AG08396 (cell line): ENCODE data around the gene RBMS1.
"Not testable (repeated sequence)": the region's sequence is repeated elsewhere in the genome, so short reads cannot be mapped to it uniquely, and the experiment has no call there.

Experiments
- DNase-seq: peaks from one replicate; pipeline ENCODE4 v3.0.0; 2012; ENCODE audit warnings: low spot score, mixed read lengths

The RBMS1 gene

DNA sequence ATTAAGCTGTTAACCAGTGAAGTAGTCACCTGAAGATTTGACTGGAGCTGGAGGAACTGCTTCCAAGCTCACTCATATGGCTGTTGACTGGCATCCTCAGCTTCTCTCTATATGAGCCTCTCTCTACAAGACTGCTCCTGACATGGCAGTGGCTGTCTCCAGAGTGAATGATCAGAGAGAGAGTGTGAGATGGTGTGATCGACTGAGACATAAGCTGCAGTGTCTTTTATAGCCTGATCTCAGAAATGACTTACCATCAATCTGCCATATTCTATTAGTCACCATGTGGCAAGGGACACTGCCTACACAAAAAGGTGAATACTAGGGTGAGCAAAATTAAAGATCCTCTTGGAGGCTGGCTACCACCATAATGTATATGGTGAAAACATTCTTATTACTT, 7.8 kb upstream of the RBMS1 start:
- no peak for DNase-seq

GRCh38 chr2:160499865-160500264, 6.3 kb upstream of the RBMS1 start:
- no peak for DNase-seq

DNA sequence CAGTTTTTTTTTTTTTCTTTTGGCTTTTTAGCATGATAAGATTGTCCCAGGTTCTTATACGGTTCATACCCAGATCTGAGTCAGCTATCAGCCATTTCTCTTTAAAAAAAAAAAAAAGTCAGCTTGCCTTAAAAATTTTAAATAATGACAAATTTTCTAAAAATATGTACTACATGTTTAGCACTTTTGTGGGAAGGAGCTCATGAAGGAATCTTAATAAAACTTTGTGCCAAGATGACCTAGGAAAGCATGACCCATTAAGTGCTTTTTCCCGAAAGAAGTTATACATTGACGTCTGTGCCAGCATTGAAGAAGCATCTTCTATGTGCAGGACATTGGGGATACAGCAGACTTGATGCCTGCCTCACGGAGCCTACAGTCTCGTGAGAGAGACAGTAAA, 4.5 kb upstream of the RBMS1 start:
- DNase-seq: peak; percentile 32

- no peak for DNase-seq
These were observed 616 bp upstream of the RBMS1 start for GRCh38 chr2:160494201-160494644.

GRCh38 chr2:160492401-160493226, 993 bp downstream of the RBMS1 start:
- peak; percentile 83 for DNase-seq

DNA sequence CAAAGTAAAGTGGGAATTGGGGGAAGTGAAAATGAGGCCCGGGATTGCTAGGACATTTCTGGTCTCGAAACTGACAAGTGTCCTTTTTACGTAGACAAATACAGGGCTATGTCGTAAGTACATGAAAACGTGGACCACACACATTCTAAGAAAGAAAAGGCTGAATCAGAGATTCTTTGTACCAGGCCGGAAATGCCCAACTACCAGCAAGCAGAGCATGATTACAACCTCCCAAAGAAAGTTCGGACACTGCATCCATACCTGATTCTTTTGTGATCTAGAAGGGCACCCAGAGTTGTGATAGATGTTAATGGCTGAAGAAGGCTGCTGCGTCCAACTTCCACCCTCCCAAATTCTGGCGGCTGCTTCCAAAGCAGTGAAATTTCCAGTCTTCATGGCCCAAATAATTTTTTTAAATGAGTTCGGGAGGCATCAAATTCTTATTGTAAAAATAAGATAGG, 1.7 kb downstream of the RBMS1 start:
- peak; percentile 48 for DNase-seq

DNA sequence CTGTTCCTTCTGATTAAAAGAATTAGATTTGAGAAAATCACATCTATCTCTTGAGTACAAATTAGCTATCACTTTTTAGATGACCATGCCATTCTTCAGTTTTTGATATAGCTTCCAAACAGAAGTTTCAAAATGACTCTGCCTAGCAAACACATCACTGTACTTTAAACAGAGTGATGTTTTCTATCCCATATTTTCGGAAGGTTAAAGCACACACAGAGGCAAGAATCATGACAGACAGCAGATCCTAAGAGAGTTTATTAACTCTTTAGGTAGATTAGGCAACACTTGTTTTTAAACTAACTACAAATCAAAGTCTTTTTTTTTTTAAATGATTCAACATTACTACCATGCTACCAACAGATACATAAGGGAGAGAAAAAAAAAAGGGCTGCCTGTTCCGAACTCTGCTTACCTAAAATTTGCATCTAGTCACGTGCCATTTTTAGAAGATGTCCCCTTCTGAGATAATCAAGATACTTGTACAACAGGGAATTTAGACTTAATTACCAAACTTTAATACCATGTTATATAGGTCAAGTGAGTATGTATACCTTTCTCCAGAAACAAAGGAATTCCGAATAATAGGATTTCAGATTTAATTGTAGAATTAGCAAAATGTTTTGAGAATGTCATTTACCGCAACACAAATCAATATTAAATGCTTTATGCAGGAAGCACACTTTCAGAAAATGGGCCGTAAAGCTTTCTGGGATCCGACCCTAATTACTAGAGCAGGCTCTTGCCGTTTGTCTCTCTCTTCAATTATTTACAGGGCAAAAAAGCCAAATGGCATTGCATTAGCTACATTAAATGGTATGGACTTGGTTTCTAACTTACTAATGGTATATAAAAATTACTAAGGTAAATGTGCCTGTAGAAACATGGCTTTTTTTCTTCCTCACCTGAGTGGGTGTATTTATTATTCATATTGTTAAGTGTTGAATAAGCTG, 2.6 kb downstream of the RBMS1 start:
- no peak for DNase-seq

DNA sequence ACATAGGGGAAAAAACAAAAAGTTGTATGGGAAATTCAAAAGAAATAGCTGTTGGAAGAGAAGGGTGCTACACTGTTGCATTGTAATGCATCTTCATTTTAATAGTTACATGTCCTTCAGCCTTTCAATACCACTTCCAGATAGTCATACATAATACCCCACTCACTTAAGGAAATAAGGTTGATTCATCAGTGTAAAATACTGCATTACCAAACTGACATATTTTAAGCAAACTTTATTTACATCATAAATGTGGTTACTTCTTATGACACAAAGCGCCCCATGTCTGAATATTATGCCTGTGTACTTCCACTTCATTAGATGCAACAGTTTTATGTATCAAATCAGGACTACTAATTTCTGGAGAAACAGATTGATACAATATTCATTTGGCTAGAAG, 4.5 kb downstream of the RBMS1 start:
- no peak for DNase-seq

- not testable (repeated sequence) for DNase-seq
These were observed 5.3 kb downstream of the RBMS1 start for GRCh38 chr2:160488289-160488688.

- DNase-seq: no peak
These were observed 7.3 kb downstream of the RBMS1 start for GRCh38 chr2:160486341-160486740.

- no peak for DNase-seq
These were observed 8.6 kb downstream of the RBMS1 start for GRCh38 chr2:160484859-160485520.

DNA sequence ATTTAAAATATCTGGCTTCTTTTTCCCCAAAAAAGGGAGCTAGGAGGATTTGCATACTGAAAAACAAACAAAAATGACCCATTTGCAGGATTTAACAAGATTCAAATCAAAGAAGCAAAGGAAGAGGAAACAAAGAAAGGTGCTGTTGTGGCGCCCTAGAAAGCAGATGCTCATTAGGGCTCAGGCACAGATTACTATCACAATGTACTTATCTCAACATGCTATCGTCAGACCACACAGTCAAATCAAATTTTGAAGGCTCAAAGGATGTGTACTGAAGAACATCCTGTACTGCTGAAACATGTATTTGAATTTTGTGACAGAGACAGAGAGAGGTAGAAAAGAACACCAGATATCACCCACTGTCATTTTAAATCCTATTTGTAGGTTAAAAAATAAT, 10.9 kb downstream of the RBMS1 start:
- DNase-seq: no peak

- DNase-seq: no peak
These were observed 14.3 kb downstream of the RBMS1 start for GRCh38 chr2:160479269-160479668.

DNA sequence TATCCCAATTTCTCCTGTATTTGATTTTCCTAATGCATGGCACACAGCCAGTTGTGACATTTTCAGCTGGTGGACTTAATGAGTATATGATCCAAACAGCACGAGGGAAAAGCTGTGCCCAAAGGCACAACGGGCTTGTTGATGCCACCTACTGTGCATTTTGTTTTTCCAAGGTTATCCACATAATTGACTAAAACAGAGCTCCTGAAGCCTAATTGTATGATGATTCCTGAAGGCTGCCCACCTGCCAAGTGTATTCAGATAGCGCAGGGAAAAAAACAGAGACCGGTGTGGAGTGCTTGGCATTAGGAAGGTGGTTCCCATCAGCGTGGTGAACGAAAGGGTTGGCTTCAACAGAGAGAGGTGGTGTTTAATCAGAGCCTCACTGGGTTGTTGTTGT, 14.9 kb downstream of the RBMS1 start:
- no peak for DNase-seq

- no peak for DNase-seq
These were observed 16.6 kb downstream of the RBMS1 start for GRCh38 chr2:160477032-160477431.

GRCh38 chr2:160474891-160475787, 18.5 kb downstream of the RBMS1 start:
- DNase-seq: no peak

DNA sequence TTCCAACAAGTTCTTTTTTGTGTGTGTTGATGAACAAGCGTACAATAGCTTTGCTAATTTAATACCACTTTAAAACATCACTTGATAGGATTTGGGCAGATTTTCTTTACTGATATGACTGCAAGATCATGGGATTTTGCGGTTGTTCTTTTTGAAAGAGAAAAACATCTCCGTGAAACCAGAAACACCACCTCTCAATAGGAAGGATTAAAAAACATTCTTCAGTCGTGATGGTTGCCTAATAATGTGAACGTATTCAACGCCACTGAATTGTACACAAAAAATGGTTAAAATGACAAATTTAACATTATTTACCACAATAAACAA, 19.3 kb downstream of the RBMS1 start:
- DNase-seq: no peak

- no peak for DNase-seq
These were observed 19.9 kb downstream of the RBMS1 start for GRCh38 chr2:160473468-160474318.

DNA sequence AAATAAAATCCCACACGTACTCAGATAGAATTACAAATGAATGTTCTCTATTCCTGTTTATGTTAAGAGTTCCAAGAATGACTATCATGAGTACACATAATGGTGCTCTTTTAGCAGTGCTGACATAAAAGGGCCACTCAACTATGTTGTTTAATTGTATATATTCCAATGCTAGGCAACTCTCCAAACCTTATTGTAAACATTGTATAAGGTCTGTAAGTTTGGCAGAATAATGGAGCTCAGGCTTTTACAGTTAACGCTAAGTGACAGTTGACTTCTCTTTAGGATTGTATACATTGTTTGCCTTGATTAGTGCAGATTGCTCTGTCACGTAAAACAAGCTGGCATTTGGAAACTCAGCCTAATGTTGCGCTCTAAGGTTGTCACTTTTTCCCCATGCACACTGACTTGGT, 20.8 kb downstream of the RBMS1 start:
- peak; percentile 30 for DNase-seq

- DNase-seq: no peak
These were observed 21.7 kb downstream of the RBMS1 start for GRCh38 chr2:160471950-160472349.
